ENCODE results near the gene PMEPA1. TPM values are rescaled to one million over a fixed set of nuclear protein-coding genes. Genes with fewer than 3 reads are reported as not detected.

Gene PMEPA1
- total and polyA plus RNA-seq, 4 donors: 0.61 to 1.5 (median 1.1) TPM

GRCh38 chr20:57693670-57694329 lies 16.0 kb downstream of the PMEPA1 start:
- H3K4me3 ChIP-seq (ENCODE audit: low read depth in 1 of 3, low read length in 3 of 3): no peak overlapping the region
- WGBS: 51% methylated on average over 7 of the region's 7 CpGs
- peaks cover 0 to 5% (median 2%) of the 10 kb centered on the region in 4 donors for H3K27me3 ChIP-seq (ENCODE audit: control insufficient read depth in 4 of 4, insufficient read depth in 4 of 4, low read length in 3 of 4)
- no peak overlapping the region for H3K9ac ChIP-seq (ENCODE audit: low read depth in 1 of 2, low read length in 2 of 2)
- no peak overlapping the region for H3K27ac ChIP-seq (ENCODE audit: low read depth in 1 of 2, low read length in 2 of 2)
- DNase-seq (ENCODE audit: low spot score): no peak
- no peaks in the 10 kb centered on the region for H3K9me3 ChIP-seq (ENCODE audit: control insufficient read depth in 4 of 4, low read length in 3 of 4)
- H3K4me1 ChIP-seq (ENCODE audit: control insufficient read depth in 4 of 4, insufficient read depth in 4 of 4, low read length in 3 of 4): no peaks in the 10 kb centered on the region
- TF ChIP-seq MAX (IDR thresholded peaks at IDR 0.05): no peak
- no peaks in the 10 kb centered on the region for H3K36me3 ChIP-seq (ENCODE audit: control insufficient read depth in 4 of 4, insufficient read depth in 3 of 4, low read depth in 1 of 4, low read length in 3 of 4)

- no peak for TF ChIP-seq TAF1 (conservative IDR thresholded peaks at IDR 0.05)
- no peak for TF ChIP-seq RXRA (IDR thresholded peaks at IDR 0.05)
- no peak for TF ChIP-seq ATF3 (IDR thresholded peaks at IDR 0.05)
- TF ChIP-seq RAD21 (IDR thresholded peaks at IDR 0.05): peak; percentile 31 to 36
- Histone ChIP-seq H3K9me3 (ENCODE audit: control insufficient read depth in 4 of 4, low read length in 3 of 4) (no peaks in the 10 kb centered on the region), H3K4me1 (ENCODE audit: control insufficient read depth in 4 of 4, insufficient read depth in 4 of 4, low read length in 3 of 4) (no peaks in the 10 kb centered on the region), H3K4me3 (ENCODE audit: low read depth in 1 of 3, low read length in 3 of 3) (no peak overlapping the region), H3K27me3 (ENCODE audit: control insufficient read depth in 4 of 4, insufficient read depth in 4 of 4, low read length in 3 of 4) (peaks cover 0 to 5% (median 2%) of the 10 kb centered on the region in 4 donors), H3K27ac (ENCODE audit: low read depth in 1 of 2, low read length in 2 of 2) (no peak overlapping the region), H3K9ac (ENCODE audit: low read depth in 1 of 2, low read length in 2 of 2) (no peak overlapping the region), H3K36me3 (ENCODE audit: control insufficient read depth in 4 of 4, insufficient read depth in 3 of 4, low read depth in 1 of 4, low read length in 3 of 4) (no peaks in the 10 kb centered on the region)
- WGBS: 53% methylated on average over 20 of the region's 20 CpGs
- DNase-seq (ENCODE audit: low spot score): no peak
These were observed 16.7 kb downstream of the PMEPA1 start for GRCh38 chr20:57693002-57693582.

- peaks cover 0 to 5% (median 2%) of the 10 kb centered on the region in 4 donors for H3K27me3 ChIP-seq (ENCODE audit: control insufficient read depth in 4 of 4, insufficient read depth in 4 of 4, low read length in 3 of 4)
- H3K9ac ChIP-seq (ENCODE audit: low read depth in 1 of 2, low read length in 2 of 2): no peak overlapping the region
- no peak for DNase-seq (ENCODE audit: low spot score)
- H3K4me1 ChIP-seq (ENCODE audit: control insufficient read depth in 4 of 4, insufficient read depth in 4 of 4, low read length in 3 of 4): no peaks in the 10 kb centered on the region
- H3K9me3 ChIP-seq (ENCODE audit: control insufficient read depth in 4 of 4, low read length in 3 of 4): no peaks in the 10 kb centered on the region
- H3K27ac ChIP-seq (ENCODE audit: low read depth in 1 of 2, low read length in 2 of 2): no peak overlapping the region
- TF ChIP-seq SP1 (IDR thresholded peaks at IDR 0.05): no peak
- no peak for TF ChIP-seq HNF4A (conservative IDR thresholded peaks at IDR 0.05)
- TF ChIP-seq GABPA (IDR thresholded peaks at IDR 0.05 in 1 of 2, conservative IDR thresholded peaks at IDR 0.05 in 1 of 2): no peak
- TF ChIP-seq CTCF (IDR thresholded peaks at IDR 0.05; ENCODE audit: low read depth, low read length, missing input control): no peak
- TF ChIP-seq RAD21 (IDR thresholded peaks at IDR 0.05): no peak
- no peak for TF ChIP-seq RXRA (IDR thresholded peaks at IDR 0.05)
- no peak for TF ChIP-seq NR2F2 (IDR thresholded peaks at IDR 0.05)
- no peak for TF ChIP-seq MAX (IDR thresholded peaks at IDR 0.05)
- no peak for TF ChIP-seq FOXA1 (IDR thresholded peaks at IDR 0.05)
- no peak for TF ChIP-seq HNF4G (IDR thresholded peaks at IDR 0.05)
- no peak for TF ChIP-seq JUND (IDR thresholded peaks at IDR 0.05)
- TF ChIP-seq EGR1 (IDR thresholded peaks at IDR 0.05; ENCODE audit: low read depth in 2 of 2): no peak
- TF ChIP-seq ZBTB33 (IDR thresholded peaks at IDR 0.05): no peak
- no peak for TF ChIP-seq ATF3 (IDR thresholded peaks at IDR 0.05)
- TF ChIP-seq REST (IDR thresholded peaks at IDR 0.05): no peak
- no peak for TF ChIP-seq YY1 (IDR thresholded peaks at IDR 0.05)
- no peak for TF ChIP-seq FOXA2 (IDR thresholded peaks at IDR 0.05)
- no peaks in the 10 kb centered on the region for H3K36me3 ChIP-seq (ENCODE audit: control insufficient read depth in 4 of 4, insufficient read depth in 3 of 4, low read depth in 1 of 4, low read length in 3 of 4)
- WGBS: 85% methylated on average over 10 of the region's 10 CpGs
- no peak overlapping the region for H3K4me3 ChIP-seq (ENCODE audit: low read depth in 1 of 3, low read length in 3 of 3)
These were observed 17.4 kb downstream of the PMEPA1 start for GRCh38 chr20:57692393-57692792.
